Ramos (cell line): ENCODE data around the gene NAALADL2.
"Not testable (repeated sequence)": the region's sequence is repeated elsewhere in the genome, so short reads cannot be mapped to it uniquely, and the experiment has no call there.

Experiments used
- in situ Hi-C: fragments of 300-500 bp; cut with MboI; formaldehyde crosslinking; loops from one replicate; pipeline ENCODE4 v1.14.3; 2022; ENCODE audit warnings: low sequenced_read_pairs; ENCODE audit not compliant: unreplicated experiment

The NAALADL2 gene

DNA sequence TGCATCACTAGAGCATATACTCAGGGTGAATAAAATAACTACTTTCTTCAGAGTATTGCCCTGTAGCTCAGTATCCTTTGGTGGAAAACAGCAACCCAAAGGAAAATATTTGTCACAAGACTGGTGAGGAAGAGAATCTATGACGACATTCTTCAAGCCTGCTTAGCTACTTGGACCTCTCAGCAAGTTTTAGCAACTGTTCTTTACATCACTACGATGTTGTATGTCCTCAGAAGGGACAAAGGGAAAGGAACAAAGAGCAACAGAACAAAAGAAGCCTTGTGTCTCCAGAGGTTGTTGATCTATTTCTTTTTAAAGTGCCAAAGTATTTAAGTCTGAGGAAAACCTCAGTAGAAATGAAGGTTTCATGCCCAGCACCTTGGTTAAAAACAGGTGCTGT is 746.7 kb downstream of the NAALADL2 start:
- in situ Hi-C loops, result no loop called here

DNA sequence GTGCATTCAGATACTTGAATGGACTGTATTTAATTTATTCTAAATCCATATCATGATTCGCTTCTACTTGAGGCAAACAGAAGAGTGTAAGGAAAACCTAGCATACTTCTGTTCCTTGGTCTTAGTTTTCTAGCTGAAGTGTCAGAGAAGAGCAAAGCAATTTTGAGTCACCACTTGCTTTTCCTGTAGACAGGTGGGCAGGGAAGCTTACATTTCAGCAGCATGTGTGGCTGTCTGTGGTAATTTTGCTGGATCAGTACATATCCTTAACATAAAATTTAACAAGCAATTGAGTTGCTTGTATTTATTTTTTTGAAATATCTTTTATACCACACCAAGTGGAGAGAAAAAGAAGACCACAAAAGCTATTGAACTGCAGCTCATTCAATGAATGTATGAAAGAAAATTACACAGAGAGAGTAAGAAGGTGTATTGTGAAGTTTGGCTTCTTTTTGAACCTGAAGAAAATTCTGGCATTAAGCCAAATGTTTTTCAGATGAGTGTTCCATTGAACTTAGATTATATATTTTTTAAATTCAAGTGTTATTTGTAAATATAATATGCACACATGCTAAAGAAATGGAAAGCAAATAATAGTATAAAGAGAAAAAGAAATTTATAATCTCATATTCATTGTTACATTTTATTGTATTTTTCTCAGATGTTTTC is 747.6 kb downstream of the NAALADL2 start:
- in situ Hi-C loops, result no loop called here

DNA sequence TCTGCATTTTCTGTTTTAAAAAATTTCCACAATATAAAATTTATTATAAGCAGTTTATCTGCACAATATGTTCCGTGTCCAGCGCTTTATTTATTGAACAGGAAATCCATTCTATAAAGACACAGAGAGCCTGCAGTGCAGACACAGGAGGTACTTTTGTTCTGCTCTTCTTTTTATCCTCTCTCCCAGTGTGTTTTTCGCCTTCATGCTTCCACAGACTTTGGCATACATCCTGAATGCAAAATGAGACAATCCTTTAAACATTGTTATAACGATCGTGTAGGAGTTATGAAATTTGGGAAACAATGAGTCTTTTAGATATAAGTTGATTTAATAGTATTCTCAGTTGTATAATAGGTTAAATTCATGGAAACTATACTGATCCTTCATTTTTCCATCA is 749.2 kb downstream of the NAALADL2 start:
- in situ Hi-C loops, result no loop called here

DNA sequence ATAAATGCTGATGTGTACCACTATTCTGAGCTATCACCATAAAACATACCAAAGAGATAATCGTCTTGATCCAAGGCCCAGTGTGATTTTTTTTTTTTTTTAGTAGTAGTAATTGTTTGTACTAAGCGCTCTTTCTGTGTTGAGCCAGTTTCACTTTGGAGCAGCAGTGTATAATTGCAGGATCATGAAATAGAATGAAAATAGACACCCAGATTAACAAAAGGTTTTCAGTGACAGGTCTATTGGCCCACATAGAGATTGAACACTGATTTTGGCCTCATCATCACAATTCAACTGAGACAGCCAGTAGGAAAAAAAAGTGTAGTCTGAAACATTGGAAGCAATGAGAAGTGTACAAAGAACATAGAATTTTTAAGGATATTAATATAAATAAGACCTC is 749.8 kb downstream of the NAALADL2 start:
- in situ Hi-C loops, result no loop called here

DNA sequence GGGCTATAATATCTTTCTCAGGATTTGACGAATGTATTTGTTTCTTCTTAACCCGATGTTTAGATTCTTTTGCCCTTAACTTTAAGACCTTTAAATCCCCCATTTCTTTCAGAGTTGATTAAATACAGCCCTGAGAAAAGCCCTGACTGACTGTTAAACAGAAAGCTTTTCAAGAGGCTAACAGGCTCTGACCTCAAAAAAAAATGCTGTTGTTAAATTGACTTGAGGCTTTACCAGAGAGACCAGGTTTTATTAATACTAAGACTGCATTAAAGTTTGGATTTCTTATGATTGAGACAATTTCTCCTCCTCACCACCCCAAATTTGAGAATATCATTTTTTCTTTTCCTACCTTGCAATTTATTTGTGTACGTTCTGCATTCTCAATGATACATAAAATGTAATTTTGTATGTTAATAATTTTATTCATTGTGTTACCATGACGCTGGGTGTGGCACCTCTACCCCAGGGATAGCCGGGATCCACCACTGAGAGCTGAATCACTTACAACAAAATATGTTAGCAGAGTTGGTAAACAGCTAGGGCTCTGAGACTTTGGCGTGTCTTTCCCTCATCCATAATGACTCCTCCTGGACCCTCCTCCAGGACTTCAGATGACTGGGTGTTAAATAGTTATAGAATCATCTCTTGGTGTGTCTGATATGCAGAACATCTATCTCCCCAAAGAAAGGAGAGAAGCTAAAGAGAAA is 753.5 kb downstream of the NAALADL2 start:
- in situ Hi-C loops, result no loop called here

DNA sequence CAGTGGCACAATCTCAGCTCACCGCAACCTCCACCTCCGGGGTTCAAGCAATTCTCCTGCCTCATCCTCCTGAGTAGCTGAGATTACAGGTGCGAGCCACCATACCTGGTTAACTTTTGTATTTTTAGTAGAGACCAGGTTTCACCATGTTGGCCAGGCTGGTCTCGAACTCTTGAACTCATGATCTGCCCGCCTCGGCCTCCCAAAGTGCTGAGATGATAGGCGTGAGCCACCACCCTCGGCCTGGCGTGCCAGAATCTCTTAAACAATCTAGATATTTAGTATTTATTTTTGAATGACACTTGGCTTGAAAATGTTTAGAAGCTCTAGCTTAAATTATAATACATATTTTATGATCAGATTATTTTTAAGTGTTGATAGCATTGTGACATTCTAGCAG is 755.0 kb downstream of the NAALADL2 start:
- in situ Hi-C loops, result not testable (repeated sequence)

DNA sequence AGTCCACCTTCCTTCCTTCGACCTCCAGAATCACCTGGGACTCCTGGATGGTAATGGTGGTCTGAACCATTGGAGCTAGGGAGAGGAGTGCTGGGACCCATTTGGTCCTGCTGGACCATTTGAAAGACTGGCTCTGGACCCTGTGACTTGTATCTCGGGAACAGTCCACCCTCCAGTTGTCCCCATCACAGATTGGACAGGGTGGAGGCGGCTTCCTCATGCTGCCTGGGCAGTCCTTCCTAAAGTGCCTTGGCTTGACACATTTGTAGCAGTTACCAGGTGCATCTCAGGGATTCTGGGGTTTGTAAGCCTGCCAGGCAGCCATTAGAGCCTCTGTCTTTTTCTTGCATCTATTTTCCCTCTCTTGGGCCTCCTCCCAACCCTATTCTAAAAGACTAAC is 758.1 kb downstream of the NAALADL2 start:
- in situ Hi-C loops, result no loop called here

DNA sequence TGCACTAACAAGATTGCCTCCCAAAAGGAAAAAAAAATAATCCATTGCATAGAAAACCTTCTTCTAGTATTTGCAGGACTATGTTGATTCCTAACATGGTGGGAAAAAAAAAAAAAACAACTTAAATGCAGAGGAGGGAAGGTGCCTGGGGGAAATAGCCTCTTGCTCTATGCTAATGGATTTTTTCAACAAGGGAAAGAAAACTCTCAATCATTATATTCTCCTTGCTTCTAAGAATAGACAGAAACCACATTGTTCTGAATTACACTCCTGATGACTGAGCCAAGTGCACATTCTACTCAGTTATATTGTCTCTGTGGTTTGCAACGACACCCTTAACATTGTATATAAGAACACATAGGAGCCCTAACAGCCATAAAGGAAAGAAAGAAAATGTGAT is 760.2 kb downstream of the NAALADL2 start:
- in situ Hi-C loops, result no loop called here

DNA sequence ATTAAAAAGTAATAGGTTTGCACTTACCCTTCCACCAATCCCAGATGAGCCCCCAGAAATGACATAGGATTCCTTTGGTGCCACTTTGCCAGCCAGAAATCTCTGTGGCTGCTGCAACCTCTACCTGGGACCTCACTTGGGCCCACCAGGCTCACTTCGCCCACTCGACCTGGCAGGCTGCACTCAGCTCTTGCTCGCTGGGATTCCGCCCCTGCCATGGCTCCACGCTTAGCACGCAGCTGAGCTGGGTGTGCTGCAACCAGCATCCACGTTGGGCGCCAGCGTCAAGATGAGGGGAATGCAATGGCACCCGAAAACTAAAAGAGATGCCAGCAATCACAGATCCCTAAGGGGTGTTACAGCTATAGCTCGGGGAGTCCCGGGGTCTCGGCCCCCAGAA is 761.0 kb downstream of the NAALADL2 start:
- in situ Hi-C loops, result no loop called here

DNA sequence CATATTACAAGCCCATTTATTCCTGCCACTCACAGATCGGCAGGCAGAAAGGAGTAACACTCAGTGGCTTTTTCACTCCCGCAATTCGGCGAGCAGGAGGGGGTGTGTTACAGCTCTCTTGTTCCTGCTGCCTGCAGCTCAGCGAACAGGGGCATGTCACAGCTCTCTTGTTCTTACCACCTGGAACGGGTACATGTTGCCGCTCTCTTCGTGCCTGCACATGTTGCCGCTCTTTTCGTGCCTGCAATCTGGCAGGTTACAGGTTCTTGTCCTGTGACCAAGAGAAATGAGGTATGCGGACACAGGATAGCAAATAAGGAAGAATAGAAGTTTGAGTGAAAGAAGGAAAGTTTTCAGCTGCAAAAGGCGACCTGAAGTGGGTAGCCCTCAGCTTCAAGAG is 761.4 kb downstream of the NAALADL2 start:
- in situ Hi-C loops, result no loop called here

DNA sequence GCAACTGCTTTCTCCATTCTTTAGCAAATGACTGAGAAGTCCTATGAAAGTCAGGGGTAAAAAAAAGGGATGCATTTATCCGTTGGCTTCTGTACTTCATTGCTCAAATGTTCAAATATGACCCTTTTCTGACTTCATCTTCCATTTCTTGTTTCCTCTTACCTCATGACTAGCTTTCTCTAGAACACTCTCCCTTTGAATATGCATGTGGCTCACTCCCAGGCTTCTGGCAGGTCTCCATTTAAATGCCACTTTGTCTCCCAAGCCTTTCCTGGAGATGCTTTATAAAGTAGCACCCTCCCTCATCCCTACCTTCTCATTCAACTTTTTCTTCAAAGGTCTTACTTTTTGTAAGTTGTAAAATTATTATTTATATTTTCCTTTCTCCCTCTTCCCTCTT is 781.8 kb downstream of the NAALADL2 start:
- in situ Hi-C loops, result no loop called here

DNA sequence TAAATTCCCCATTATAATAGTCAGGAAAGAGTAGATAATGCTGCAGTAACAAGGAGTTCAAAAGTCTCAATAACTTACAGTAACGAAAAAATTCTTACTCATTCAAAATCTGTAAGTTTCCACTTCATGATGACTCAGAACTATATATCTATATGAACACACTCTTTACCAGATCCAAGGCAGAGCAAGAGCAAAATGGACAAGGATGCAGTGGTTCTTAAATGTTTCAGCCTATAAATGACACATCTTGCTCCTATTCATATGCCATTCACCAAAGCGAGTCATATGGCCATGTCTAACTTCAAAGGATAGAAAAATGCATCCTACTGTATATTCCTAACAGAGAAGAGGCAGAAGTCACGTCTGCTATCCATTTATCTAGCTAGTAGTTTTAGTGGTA is 787.7 kb downstream of the NAALADL2 start:
- in situ Hi-C loops, result no loop called here

DNA sequence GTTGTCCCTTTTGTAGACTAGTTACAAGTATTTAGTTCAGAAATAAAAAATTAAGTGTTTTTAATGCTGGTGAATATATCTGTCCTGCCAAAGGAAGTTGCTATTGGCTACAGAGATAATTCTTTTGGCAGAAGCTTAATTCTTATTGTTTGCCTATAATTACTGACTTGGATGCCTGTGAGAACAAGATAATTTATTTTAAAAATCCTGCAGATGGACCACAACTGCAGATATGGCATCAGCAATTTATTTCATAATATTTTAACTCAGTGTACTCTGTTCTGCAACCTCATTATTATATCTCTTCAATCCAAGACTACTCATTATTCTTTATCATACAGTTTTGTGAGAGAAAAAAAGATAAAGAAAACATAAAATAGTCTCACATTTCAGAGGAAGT is 789.8 kb downstream of the NAALADL2 start:
- in situ Hi-C loops, result no loop called here

DNA sequence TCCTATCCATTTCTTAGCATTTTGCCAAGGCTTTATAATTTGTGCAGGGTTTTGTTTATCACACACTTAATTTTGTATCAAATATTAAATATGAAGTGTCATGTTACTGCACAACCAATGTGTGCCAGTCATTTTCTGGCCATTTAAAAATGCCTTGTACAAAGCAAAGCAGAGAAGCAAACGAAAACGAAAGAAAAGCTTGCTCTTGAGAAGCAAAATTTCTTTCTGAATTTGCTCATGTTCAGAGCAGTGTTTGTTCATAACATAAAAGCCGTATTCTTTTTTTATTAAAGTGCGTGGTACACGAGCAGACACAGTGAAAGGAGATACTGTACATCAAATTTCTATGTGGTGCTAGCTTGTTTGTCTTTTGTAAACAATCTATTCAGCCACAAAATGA is 792.6 kb downstream of the NAALADL2 start:
- in situ Hi-C loops, result no loop called here

DNA sequence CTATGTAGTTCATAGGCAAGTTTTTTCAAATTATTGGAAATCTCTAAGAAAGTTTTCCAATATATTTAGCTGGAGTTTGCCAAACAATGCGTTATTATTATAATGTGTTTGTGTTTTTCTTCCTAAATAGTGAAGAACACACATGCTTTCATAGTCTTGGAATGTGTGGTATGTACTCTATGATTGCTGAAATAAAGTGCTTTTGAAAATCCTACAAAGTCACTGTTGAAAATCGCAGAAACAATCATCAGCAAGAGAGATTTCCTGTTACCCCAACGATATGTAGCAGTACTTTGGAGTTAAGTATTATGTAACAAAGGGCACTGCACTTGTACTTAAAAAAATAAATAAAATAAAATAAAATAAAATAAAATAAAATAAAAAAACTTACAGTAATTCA is 796.2 kb downstream of the NAALADL2 start:
- in situ Hi-C loops, result no loop called here

DNA sequence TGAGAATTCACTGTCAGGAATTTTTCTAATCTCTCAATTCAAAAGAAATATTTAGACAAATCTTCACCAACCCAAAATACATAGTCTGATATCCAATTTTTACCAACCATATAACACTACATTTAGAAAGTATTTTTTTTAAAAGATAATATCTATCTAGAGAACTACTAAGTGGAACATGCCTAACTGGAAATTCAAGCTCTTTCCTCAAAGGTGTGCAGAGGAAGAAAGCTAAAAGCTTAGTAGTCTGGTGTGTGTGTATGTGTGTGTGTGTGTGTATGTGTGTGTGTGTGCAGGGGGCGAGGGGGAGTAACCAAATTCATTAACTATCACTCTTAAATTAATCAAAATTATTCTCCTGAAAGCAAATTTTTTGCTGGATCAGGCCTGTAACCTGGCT is 797.3 kb downstream of the NAALADL2 start:
- in situ Hi-C loops, result no loop called here

DNA sequence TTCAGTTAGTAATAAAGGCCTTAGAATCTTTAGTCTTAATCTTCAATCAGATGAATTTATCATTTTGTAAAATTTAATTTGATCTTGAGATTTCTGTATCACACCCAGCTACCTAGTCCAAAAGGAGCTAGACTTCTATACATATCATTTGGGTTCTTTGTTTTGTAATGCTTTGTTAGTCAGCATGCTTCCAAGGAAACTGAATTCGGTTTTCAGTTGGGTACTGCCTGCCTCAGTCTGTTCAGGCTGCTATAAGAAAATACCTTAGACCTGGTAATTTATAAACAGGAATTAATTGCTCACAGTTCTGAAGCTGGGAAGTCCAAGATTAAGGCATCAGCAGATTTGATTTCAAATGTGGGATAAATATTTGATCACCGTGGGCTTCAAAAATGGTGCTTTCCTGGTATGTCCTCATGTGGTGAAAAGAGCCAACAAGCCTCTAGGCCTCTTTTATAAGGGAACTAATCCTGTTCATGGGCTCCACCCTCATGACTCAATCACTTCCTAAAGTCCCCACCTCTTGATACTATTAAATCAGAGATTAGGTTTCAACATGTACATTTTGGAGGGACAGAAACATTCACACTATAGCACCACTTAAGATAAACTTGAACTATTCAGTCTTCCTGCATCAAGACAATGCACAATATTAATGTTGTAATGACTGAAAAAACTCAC is 800.7 kb downstream of the NAALADL2 start:
- in situ Hi-C loops, result no loop called here

DNA sequence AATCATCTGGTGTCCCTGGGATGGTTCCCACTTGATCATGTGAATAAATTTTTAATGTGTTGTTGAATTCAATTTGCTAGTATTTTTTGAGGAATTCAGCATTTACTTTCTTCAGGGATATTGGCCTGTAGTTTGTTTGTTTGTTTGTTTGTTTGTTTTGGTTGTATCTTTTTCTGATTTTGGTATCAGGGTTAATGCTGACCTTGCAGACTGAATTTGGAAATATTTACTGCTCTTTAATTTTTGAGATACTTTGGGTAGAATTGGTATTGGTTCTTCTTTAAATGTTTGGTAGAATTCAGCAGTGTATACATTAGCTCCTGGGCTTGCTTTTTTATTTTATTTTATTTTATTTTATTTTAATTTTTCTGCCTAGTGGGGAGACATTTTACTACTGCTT is 803.7 kb downstream of the NAALADL2 start:
- in situ Hi-C loops, result no loop called here

DNA sequence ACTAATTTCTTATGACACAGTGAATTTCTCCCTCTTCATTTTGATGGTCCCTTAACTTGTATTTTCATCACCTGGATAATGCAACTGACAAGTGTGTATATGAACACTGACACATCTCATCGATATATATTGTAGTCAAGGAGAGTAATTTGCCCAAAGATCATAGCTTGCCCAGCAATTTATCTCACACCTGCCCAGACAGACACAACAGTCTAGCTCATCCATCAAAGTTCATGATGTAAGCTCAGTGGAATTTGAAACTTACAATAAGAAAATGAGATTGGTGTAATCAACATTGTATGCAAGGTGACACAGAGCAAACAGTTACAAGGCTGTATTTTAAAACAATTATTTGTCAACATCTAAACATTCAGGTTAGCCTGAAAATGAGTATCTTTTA is 805.8 kb downstream of the NAALADL2 start:
- in situ Hi-C loops, result no loop called here

DNA sequence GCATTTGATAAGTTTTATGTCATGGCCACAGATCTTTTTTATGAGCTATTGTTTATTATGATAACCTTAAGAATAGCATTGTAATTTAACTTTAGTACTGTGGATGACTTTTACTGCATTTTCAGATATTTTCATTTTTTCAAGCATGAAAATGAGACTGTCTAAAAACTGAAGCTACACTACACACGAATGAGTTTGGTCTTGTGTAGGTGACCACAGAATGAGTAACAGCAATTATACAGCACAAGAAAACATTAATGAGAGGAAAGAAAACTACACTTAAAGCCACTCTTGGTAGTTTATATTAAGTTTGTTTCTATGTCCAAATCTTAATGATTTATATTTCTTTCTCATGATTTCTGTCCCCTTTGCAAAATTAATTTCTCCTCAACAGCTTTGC is 809.2 kb downstream of the NAALADL2 start:
- in situ Hi-C loops, result no loop called here

DNA sequence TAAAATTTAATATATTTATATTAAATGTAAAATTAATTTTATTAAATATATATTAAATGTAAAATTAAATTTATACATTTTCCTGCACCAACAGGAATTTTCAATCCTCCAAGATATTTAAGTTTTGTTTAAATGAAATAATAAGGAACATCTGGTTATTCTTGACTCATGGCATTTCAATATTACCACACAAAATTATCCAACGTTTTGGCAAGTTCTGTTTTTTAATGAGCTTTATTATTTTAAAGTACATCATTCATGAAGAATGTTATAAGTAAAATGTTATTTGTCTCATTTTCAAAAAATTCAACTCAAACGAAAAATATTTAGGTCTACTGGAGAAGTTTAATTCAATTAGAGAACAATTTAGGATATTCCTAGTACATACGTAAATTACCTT is 811.4 kb downstream of the NAALADL2 start:
- in situ Hi-C loops, result no loop called here
